HepG2 (cell line): Measurements from ENCODE around the gene CCDC6. TPM values are rescaled to one million over a fixed set of nuclear protein-coding genes. Genes with fewer than 3 reads are reported as not detected.
A peak's percentile ranks its signal among the peaks of the same experiment; 100 is the strongest.

ENCODE experiments used
- AKAP8 ChIP-seq: sonication (generic); formaldehyde crosslinking; IDR thresholded peaks from 2 replicates; pipeline ENCODE4 v1.5.1; 2020; ENCODE audit warnings: mild to moderate bottlenecking, missing genetic modification reagents
- ARHGAP35 ChIP-seq: sonication (generic); formaldehyde crosslinking; IDR thresholded peaks from 2 replicates; pipeline ENCODE4 v1.9.0; 2022; ENCODE audit warnings: mild to moderate bottlenecking, inconsistent platforms, moderate library complexity, missing genetic modification reagents, borderline replicate concordance
- CBX1 ChIP-seq: IDR thresholded peaks from one replicate; pipeline ENCODE4 v1.6.1; 2016; ENCODE audit warnings: antibody characterized with exemption, low read depth
- FOSL2 ChIP-seq: sonication (generic); formaldehyde crosslinking; IDR thresholded peaks from 2 replicates; pipeline ENCODE4 v1.4.0; 2020; ENCODE audit warnings: missing genetic modification reagents
- MTA3 ChIP-seq: sonication (generic); formaldehyde crosslinking; IDR thresholded peaks from 2 replicates; pipeline ENCODE4 v1.4.0; 2020; ENCODE audit warnings: missing genetic modification reagents
- MTF1 ChIP-seq: sonication (generic); formaldehyde crosslinking; IDR thresholded peaks from 2 replicates; pipeline ENCODE4 v1.5.0; 2020; ENCODE audit warnings: missing genetic modification reagents
- NCOA1 ChIP-seq: sonication (generic); formaldehyde crosslinking; IDR thresholded peaks from 2 replicates; pipeline ENCODE4 v1.9.0; 2021; ENCODE audit warnings: missing genetic modification reagents
- PTBP1 ChIP-seq: fragments of 200-400 bp; formaldehyde crosslinking; IDR thresholded peaks from 2 replicates; pipeline ENCODE4 v1.6.1; 2018; ENCODE audit warnings: low read length, low read depth; ENCODE audit not compliant: poor library complexity, severe bottlenecking
- RBM39 ChIP-seq: fragments of 200-400 bp; formaldehyde crosslinking; IDR thresholded peaks from one replicate; pipeline ENCODE4 v1.6.1; 2018; ENCODE audit warnings: antibody characterized with exemption, mild to moderate bottlenecking, low read depth, low read length; ENCODE audit not compliant: poor library complexity, severe bottlenecking
- RFXANK ChIP-seq: IDR thresholded peaks from 2 replicates; pipeline ENCODE4 v1.6.1; 2016
- SIN3A ChIP-seq: IDR thresholded peaks from 2 replicates; pipeline ENCODE4 v1.6.1; 2011; ENCODE audit warnings: low read depth, mild to moderate bottlenecking, control low read depth, low read length, borderline replicate concordance
- TBX2 ChIP-seq: sonication (generic); formaldehyde crosslinking; IDR thresholded peaks from 2 replicates; pipeline ENCODE4 v1.5.0; 2020; ENCODE audit warnings: missing genetic modification reagents, mild to moderate bottlenecking, borderline replicate concordance
- ZFP90 ChIP-seq: sonication (generic); formaldehyde crosslinking; IDR thresholded peaks from 2 replicates; pipeline ENCODE4 v1.8.0; 2022; ENCODE audit warnings: missing genetic modification reagents, mild to moderate bottlenecking, inconsistent platforms, borderline replicate concordance
- ZNF337 ChIP-seq: sonication (generic); formaldehyde crosslinking; IDR thresholded peaks from 2 replicates; pipeline ENCODE4 v1.5.1; 2020; ENCODE audit warnings: missing genetic modification reagents, low read depth, mild to moderate bottlenecking, borderline replicate concordance
- ZNF558 ChIP-seq: sonication (generic); formaldehyde crosslinking; IDR thresholded peaks from 2 replicates; pipeline ENCODE4 v1.9.0; 2022; ENCODE audit warnings: mild to moderate bottlenecking, missing genetic modification reagents, borderline replicate concordance
- ZNF563 ChIP-seq: sonication (generic); formaldehyde crosslinking; IDR thresholded peaks from 2 replicates; pipeline ENCODE4 v1.8.0; 2022; ENCODE audit warnings: mild to moderate bottlenecking, moderate library complexity, missing genetic modification reagents
- polyA plus RNA-seq, 8 experiments: library from polyadenylated mRNA; depleted of rRNA in 3 of 8; stranded (reverse) in 7 of 8; unstranded in 1 of 8; fragments of >200 nt; fragmentation: Illumina TruSeq in 4 of 8; extraction: Trizol in 4 of 8; gene quantifications; 2 replicates each; pipeline versions ENCODE4 v1.2.1 to v1.2.3, GENCODE V29; 2011 to 2016; ENCODE audit warnings: low read depth in 4 of 8, missing spikeins in 1 of 8, mixed read lengths in 1 of 8; ENCODE audit not compliant: insufficient read depth in 1 of 8
- total RNA-seq, 5 experiments: library from RNA; depleted of rRNA; stranded (reverse); fragments of >200 nt; fragmentation: Illumina TruSeq; extraction: Trizol; gene quantifications; 2 replicates each; pipeline ENCODE4 v1.2.3, GENCODE V29; 2016; ENCODE audit warnings: low read depth in 1 of 5
- TF ChIP-seq, protein P1 (sequence below): IDR thresholded peaks from 2 replicates; pipeline ENCODE4 v1.6.1; 2016; ENCODE audit warnings: mild to moderate bottlenecking
- TF ChIP-seq, protein P2 (sequence below): IDR thresholded peaks from 2 replicates; pipeline ENCODE4 v1.6.1; 2012; ENCODE audit warnings: inconsistent platforms

Gene CCDC6
- total and polyA plus RNA-seq, 2 of the 13 experiments (the other 11 are each of a cell fraction or from before 2014, with no cell fraction given) = 17.9 to 18.3 TPM

DNA sequence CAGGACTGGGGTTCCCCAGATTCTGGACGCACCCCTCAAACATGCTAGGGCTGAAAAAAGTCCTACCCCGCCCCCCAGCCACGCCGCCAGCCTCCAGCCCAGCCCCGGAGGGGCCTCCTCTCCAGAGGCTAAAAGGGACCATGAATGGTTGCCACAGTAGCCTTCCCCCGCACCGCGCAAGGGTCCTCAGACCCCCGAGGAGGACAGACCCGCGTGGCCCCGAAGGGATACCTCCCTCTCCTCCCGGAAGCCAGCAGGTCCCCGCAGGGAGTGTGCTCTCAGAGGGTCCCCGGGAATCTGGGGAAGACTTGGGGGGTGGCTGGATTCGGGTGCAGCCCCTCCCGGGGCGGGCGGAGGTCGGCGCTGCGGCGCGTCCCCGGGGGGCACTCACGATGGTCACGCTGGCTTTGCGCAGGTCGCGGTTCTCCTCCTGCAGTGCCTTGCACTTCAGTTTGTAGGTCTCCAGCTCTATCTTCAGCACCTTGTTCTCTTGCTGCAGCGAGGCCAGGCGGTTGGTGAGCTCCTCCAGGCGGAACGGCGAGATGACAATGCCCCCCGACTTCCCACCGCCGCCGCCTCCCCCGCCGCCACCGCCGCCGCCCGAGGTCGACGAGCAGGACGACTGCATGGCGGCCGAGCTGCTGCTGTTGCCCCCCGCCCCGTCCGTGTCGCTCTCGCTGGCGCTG lies 482 bp downstream of the CCDC6 start (continued):
- TF ChIP-seq, protein P1, sequence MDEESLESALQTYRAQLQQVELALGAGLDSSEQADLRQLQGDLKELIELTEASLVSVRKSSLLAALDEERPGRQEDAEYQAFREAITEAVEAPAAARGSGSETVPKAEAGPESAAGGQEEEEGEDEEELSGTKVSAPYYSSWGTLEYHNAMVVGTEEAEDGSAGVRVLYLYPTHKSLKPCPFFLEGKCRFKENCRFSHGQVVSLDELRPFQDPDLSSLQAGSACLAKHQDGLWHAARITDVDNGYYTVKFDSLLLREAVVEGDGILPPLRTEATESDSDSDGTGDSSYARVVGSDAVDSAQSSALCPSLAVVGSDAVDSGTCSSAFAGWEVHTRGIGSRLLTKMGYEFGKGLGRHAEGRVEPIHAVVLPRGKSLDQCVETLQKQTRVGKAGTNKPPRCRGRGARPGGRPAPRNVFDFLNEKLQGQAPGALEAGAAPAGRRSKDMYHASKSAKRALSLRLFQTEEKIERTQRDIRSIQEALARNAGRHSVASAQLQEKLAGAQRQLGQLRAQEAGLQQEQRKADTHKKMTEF = no peak
- TF ChIP-seq SIN3A (0 out of 2 replicates have a peak, but pooled peaks have one; percentile 14), RFXANK (no peak), ZNF563 (CRISPR knock-in tag) (0 out of 2 replicates have a peak, but pooled peaks have one; percentile 31), FOSL2 (CRISPR knock-in tag) (no peak), ARHGAP35 (CRISPR knock-in tag) (no peak), RBM39 (peak; percentile 5), NCOA1 (peak; percentile 11; the same call in 1 of the 2 replicates), ZNF337 (CRISPR knock-in tag) (no peak), ZNF558 (CRISPR knock-in tag) (0 out of 2 replicates have a peak, but pooled peaks have one; percentile 28), MTA3 (no peak), PTBP1 (no peak), AKAP8 (CRISPR knock-in tag) (no peak), CBX1 (no peak), TBX2 (CRISPR knock-in tag) (no peak), MTF1 (CRISPR knock-in tag) (no peak), ZFP90 (no peak)
- TF ChIP-seq, protein P2, sequence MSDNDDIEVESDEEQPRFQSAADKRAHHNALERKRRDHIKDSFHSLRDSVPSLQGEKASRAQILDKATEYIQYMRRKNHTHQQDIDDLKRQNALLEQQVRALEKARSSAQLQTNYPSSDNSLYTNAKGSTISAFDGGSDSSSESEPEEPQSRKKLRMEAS = no peak
- TF ChIP-seq, all 625 proteins: peak for 14
